GM12872 (cell line): ENCODE results near the gene GPD1.

Experiments
- TF ChIP-seq, protein P1 (sequence below): IDR thresholded peaks from 3 replicates; pipeline ENCODE4 v1.5.1; 2011; ENCODE audit warnings: low read depth, mild to moderate bottlenecking, low read length, moderate library complexity; ENCODE audit not compliant: insufficient read depth

GPD1 gene

GRCh38 chr12:50084775-50085614 is 18.8 kb upstream of the GPD1 start, which contains the start of gene SMARCD1:
SMARCD1 (plus strand) TSS chr12:50085342; CDS start chr12:50085370, 28 bp downstream.
- TF ChIP-seq, protein P1, sequence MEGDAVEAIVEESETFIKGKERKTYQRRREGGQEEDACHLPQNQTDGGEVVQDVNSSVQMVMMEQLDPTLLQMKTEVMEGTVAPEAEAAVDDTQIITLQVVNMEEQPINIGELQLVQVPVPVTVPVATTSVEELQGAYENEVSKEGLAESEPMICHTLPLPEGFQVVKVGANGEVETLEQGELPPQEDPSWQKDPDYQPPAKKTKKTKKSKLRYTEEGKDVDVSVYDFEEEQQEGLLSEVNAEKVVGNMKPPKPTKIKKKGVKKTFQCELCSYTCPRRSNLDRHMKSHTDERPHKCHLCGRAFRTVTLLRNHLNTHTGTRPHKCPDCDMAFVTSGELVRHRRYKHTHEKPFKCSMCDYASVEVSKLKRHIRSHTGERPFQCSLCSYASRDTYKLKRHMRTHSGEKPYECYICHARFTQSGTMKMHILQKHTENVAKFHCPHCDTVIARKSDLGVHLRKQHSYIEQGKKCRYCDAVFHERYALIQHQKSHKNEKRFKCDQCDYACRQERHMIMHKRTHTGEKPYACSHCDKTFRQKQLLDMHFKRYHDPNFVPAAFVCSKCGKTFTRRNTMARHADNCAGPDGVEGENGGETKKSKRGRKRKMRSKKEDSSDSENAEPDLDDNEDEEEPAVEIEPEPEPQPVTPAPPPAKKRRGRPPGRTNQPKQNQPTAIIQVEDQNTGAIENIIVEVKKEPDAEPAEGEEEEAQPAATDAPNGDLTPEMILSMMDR: peak; percentile 76

DNA sequence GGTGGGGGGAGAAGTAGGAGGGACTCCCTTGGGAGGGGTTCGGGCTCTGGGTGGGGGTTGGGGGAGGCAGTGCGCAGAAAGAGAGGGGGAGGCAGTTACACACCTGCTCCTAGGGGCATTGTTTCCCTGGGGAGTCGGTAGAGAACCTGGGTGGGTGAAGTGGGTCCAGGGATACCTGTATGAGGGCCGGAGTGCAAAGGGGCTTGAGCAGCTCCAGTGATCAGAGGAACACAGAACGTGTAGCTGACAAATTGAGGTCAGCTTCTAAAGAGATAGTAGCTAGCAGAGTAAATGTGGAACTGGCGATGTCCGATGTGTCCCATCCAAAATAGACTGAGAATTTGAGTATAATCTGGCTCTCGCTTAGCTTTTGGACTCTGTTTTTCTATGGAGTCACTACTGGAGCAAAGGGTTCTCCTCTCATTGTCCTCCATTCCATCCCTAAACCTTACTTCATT is 18.2 kb upstream of the GPD1 start:
- TF ChIP-seq, protein P1: no peak

DNA sequence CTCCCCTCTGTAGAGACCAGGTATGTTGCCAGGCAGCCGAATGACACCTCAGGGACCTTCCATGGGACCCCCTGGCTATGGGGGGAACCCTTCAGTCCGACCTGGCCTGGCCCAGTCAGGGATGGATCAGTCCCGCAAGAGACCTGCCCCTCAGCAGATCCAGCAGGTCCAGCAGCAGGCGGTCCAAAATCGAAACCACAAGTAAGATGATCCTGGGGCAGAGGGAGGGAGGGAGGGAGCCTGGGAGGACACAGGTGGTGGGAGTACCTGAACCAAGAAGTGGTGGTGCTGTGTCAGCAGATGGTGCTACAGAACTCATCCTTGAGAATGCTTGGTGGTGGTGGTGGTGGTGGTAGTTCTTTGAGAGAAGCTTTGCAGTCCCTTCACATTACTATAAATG is 17.7 kb upstream of the GPD1 start:
- TF ChIP-seq, protein P1: no peak

DNA sequence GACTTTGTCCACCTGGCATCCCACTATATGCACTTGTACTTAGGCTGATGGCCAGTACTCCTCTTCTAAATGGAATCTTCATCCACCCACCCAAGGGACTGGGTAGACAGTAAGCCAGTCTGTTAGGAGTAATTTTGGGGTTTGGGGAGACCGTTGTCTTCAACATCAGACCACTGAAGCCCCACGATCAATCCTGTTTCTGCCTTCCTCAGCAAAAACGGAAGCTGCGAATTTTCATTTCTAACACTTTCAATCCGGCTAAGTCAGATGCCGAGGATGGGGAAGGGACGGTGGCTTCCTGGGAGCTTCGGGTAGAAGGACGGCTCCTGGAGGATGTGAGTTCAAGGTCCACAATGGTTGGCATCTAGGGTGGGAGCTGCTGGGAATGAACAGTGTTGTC is 16.7 kb upstream of the GPD1 start:
- TF ChIP-seq, protein P1: no peak

DNA sequence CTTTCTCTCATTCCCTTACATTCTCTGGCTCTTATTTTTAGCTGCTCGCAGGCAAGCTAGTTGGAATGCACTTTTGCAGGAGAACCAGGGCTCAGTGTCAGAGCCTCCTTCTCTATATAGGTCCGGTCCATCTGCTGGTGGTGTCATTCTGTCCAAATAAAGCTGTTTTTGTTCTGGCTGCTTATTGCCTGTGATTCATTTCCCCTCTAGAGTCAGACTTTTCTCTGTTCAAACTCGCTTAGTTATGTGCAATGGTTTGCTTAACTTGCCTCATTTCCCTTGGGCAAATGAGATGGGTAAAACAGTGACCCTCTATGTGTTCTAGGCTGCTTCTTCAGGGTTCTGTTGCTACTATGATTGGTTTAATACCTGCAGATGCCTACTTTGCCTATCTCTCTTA is 15.8 kb upstream of the GPD1 start:
- TF ChIP-seq, protein P1: no peak

GRCh38 chr12:50088577-50089335 is 15.1 kb upstream of the GPD1 start:
- TF ChIP-seq, protein P1: peak; percentile 92

GRCh38 chr12:50089730-50090129 is 14.1 kb upstream of the GPD1 start:
- TF ChIP-seq, protein P1: no peak
